GM23338 (cell line): Measurements from ENCODE around the gene COL4A6. TPM values are rescaled to one million over a fixed set of nuclear protein-coding genes. Genes with fewer than 3 reads are reported as not detected.

ENCODE experiments used
- ATAC-seq: fragments of 200-7000 bp; cut with Tn5 transposase; 3 replicates; pipeline ENCODE4 v1.9.1; 2020
- DNase-seq: peaks from one replicate; pipeline ENCODE4 v3.0.0-alpha.2; 2015; ENCODE audit warnings: low spot score
- H2AFZ ChIP-seq: fragments of 200-600 bp; sonication (generic); 2 replicates; pipeline ENCODE4 v1.8.0; 2016; ENCODE audit warnings: antibody characterized with exemption, mild to moderate bottlenecking, moderate library complexity
- H3F3A ChIP-seq: fragments of 200-600 bp; sonication (generic); replicated peaks from 2 replicates; pipeline ENCODE4 v1.8.0; 2017; ENCODE audit warnings: antibody characterized with exemption, mixed run types, low read depth
- H3K27ac ChIP-seq: fragments of 200-600 bp; sonication (generic); 2 replicates; pipeline ENCODE4 v1.6.1; 2016; ENCODE audit warnings: low read depth
- H3K27me3 ChIP-seq: fragments of 200-600 bp; sonication (generic); 2 replicates; pipeline ENCODE4 v1.8.0; 2016; ENCODE audit warnings: mild to moderate bottlenecking, mixed run types, moderate library complexity; ENCODE audit not compliant: insufficient read depth
- H3K36me3 ChIP-seq: fragments of 200-600 bp; sonication (generic); 2 replicates; pipeline ENCODE4 v1.8.0; 2016; ENCODE audit warnings: mild to moderate bottlenecking; ENCODE audit not compliant: insufficient read depth
- H3K4me1 ChIP-seq: fragments of 200-600 bp; sonication (generic); 2 replicates; pipeline ENCODE4 v1.8.0; 2016; ENCODE audit warnings: mild to moderate bottlenecking, moderate library complexity; ENCODE audit not compliant: insufficient read depth
- H3K4me2 ChIP-seq: fragments of 200-600 bp; sonication (generic); 2 replicates; pipeline ENCODE4 v1.7.1; 2017; ENCODE audit warnings: mixed run types
- H3K4me3 ChIP-seq: fragments of 200-600 bp; sonication (generic); 2 replicates; pipeline ENCODE4 v1.6.1; 2016; ENCODE audit warnings: mixed run types
- H3K79me2 ChIP-seq: fragments of 200-600 bp; sonication (generic); replicated peaks from 2 replicates; pipeline ENCODE4 v1.8.0; 2017; ENCODE audit warnings: mild to moderate bottlenecking; ENCODE audit not compliant: insufficient read depth
- H3K9me2 ChIP-seq: fragments of 200-600 bp; sonication (generic); 2 replicates; pipeline ENCODE4 v1.8.0; 2017; ENCODE audit not compliant: insufficient read depth
- H4K20me1 ChIP-seq: fragments of 200-600 bp; sonication (generic); replicated peaks from 2 replicates; pipeline ENCODE4 v1.8.0; 2017; ENCODE audit warnings: mild to moderate bottlenecking; ENCODE audit not compliant: insufficient read depth
- H3K27ac Mint-ChIP-seq: 2 replicates; pipeline ENCODE4 v1.8.0; 2020; ENCODE audit warnings: inconsistent platforms, mild to moderate bottlenecking, moderate library complexity, mixed read lengths
- H3K27me3 Mint-ChIP-seq: 3 replicates; pipeline ENCODE4 v1.8.0; 2022; ENCODE audit warnings: low read depth, mild to moderate bottlenecking, moderate library complexity, mixed read lengths, inconsistent platforms; ENCODE audit not compliant: insufficient read depth, poor library complexity
- H3K36me3 Mint-ChIP-seq: 3 replicates; pipeline ENCODE4 v1.8.0; 2021; ENCODE audit warnings: low read depth, mild to moderate bottlenecking, inconsistent platforms, moderate library complexity, mixed read lengths
- H3K4me1 Mint-ChIP-seq: 3 replicates; pipeline ENCODE4 v1.8.0; 2020; ENCODE audit warnings: mild to moderate bottlenecking, inconsistent platforms, mixed read lengths
- H3K4me3 Mint-ChIP-seq: 3 replicates; pipeline ENCODE4 v1.8.0; 2021; ENCODE audit warnings: moderate library complexity, mild to moderate bottlenecking, inconsistent platforms, mixed read lengths
- H3K9me3 Mint-ChIP-seq: 3 replicates; pipeline ENCODE4 v1.8.0; 2020; ENCODE audit warnings: moderate library complexity, mild to moderate bottlenecking, inconsistent platforms, mixed read lengths
- CREB1 ChIP-seq: fragments of 250-450 bp; sonication (Bioruptor Pico); IDR thresholded peaks from 2 replicates; pipeline ENCODE4 v1.5.0; 2020; ENCODE audit warnings: low read depth, mild to moderate bottlenecking, moderate library complexity
- ETS1 ChIP-seq: IDR thresholded peaks from 2 replicates; pipeline ENCODE4 v1.6.1; 2016; ENCODE audit warnings: antibody characterized with exemption
- EZH2 ChIP-seq: fragments of 200-600 bp; sonication (generic); IDR thresholded peaks from one replicate; pipeline ENCODE4 v1.8.0; 2017; ENCODE audit warnings: antibody characterized with exemption, mild to moderate bottlenecking, low read depth; ENCODE audit not compliant: unreplicated experiment
- EZH2phosphoT487 ChIP-seq: fragments of 200-600 bp; sonication (generic); IDR thresholded peaks from one replicate; pipeline ENCODE4 v1.8.1; 2018; ENCODE audit warnings: antibody characterized with exemption; ENCODE audit not compliant: unreplicated experiment
- JUNB ChIP-seq: IDR thresholded peaks from one replicate; pipeline ENCODE4 v1.6.1; 2016; ENCODE audit warnings: antibody characterized with exemption; ENCODE audit not compliant: unreplicated experiment
- NANOG ChIP-seq: IDR thresholded peaks from 2 replicates; pipeline ENCODE4 v1.6.1; 2016; ENCODE audit warnings: antibody characterized with exemption, borderline replicate concordance
- POLR2AphosphoS5 ChIP-seq: IDR thresholded peaks from 2 replicates; pipeline ENCODE4 v1.6.1; 2016; ENCODE audit warnings: antibody characterized with exemption, low read depth
- REST ChIP-seq: IDR thresholded peaks from one replicate; pipeline ENCODE4 v1.6.1; 2018; ENCODE audit warnings: antibody characterized with exemption; ENCODE audit not compliant: unreplicated experiment
- STAT1 ChIP-seq: IDR thresholded peaks from one replicate; pipeline ENCODE4 v1.6.1; 2016; ENCODE audit warnings: antibody characterized with exemption; ENCODE audit not compliant: unreplicated experiment
- ZNF114 ChIP-seq: fragments of 250-450 bp; sonication (Bioruptor Pico); IDR thresholded peaks from 2 replicates; pipeline ENCODE4 v1.5.0; 2020; ENCODE audit warnings: mild to moderate bottlenecking, moderate library complexity
- ZNF331 ChIP-seq: fragments of 250-450 bp; sonication (Bioruptor Pico); IDR thresholded peaks from 2 replicates; pipeline ENCODE4 v1.5.0; 2020; ENCODE audit warnings: low read depth, mild to moderate bottlenecking, moderate library complexity
- polyA plus RNA-seq: library from polyadenylated mRNA; unstranded; fragments of >200 nt; fragmentation: Nextera tagmentation; extraction: Ambion mirVana; gene quantifications from 2 replicates; pipeline ENCODE4 v1.2.1, GENCODE V29; 2016
- total RNA-seq: library from RNA; depleted of rRNA; stranded (reverse); fragments of >200 nt; shearing (Covaris generic); gene quantifications from 2 replicates; pipeline ENCODE4 v1.2.3, GENCODE V29; 2014
- TF ChIP-seq, protein P1 (sequence below): fragments of 250-450 bp; sonication (Bioruptor Pico); IDR thresholded peaks from 2 replicates; pipeline ENCODE4 v1.5.0; 2020; ENCODE audit warnings: mild to moderate bottlenecking, moderate library complexity
- TF ChIP-seq, protein P2 (sequence below), 2 experiments: fragments of 200-600 bp in 1 of 2; sonication (generic) in 1 of 2; conservative IDR thresholded peaks; 2 replicates each; pipeline versions ENCODE4 v1.5.1 to v1.6.1; 2016 to 2017; ENCODE audit warnings: antibody characterized with exemption in 2 of 2, low read depth in 2 of 2, mild to moderate bottlenecking in 2 of 2, moderate library complexity in 1 of 2

Gene COL4A6
- total and polyA plus RNA-seq, 2 experiments from 2014 or later = 4.1 to 15.2 TPM

- Mint-ChIP-seq H3K4me1 (peaks cover 48% of the 10 kb centered on the region), H3K36me3 (no peaks in the 10 kb centered on the region), H3K9me3 (no peaks in the 10 kb centered on the region), H3K27ac (no peak overlapping the region), H3K4me3 (no peak overlapping the region), H3K27me3 (no peaks in the 10 kb centered on the region)
- peaks cover 43% of the 10 kb centered on the region for H3K4me1 ChIP-seq
- H4K20me1 ChIP-seq = no peaks in the 10 kb centered on the region
- ATAC-seq (no peak), DNase-seq (no peak)
- H2AFZ ChIP-seq = no peak overlapping the region
- H3K4me2 ChIP-seq = no peak overlapping the region
- H3K4me3 ChIP-seq = no peak overlapping the region
- no peaks in the 10 kb centered on the region for H3K27me3 ChIP-seq
- H3F3A ChIP-seq = no peaks in the 10 kb centered on the region
- no peaks in the 10 kb centered on the region for H3K36me3 ChIP-seq
- H3K9me2 ChIP-seq = no peaks in the 10 kb centered on the region
- no peaks in the 10 kb centered on the region for H3K79me2 ChIP-seq
- no peak overlapping the region for H3K27ac ChIP-seq
- TF ChIP-seq ETS1 = no peak
- no peak for TF ChIP-seq POLR2AphosphoS5
- TF ChIP-seq, protein P1, sequence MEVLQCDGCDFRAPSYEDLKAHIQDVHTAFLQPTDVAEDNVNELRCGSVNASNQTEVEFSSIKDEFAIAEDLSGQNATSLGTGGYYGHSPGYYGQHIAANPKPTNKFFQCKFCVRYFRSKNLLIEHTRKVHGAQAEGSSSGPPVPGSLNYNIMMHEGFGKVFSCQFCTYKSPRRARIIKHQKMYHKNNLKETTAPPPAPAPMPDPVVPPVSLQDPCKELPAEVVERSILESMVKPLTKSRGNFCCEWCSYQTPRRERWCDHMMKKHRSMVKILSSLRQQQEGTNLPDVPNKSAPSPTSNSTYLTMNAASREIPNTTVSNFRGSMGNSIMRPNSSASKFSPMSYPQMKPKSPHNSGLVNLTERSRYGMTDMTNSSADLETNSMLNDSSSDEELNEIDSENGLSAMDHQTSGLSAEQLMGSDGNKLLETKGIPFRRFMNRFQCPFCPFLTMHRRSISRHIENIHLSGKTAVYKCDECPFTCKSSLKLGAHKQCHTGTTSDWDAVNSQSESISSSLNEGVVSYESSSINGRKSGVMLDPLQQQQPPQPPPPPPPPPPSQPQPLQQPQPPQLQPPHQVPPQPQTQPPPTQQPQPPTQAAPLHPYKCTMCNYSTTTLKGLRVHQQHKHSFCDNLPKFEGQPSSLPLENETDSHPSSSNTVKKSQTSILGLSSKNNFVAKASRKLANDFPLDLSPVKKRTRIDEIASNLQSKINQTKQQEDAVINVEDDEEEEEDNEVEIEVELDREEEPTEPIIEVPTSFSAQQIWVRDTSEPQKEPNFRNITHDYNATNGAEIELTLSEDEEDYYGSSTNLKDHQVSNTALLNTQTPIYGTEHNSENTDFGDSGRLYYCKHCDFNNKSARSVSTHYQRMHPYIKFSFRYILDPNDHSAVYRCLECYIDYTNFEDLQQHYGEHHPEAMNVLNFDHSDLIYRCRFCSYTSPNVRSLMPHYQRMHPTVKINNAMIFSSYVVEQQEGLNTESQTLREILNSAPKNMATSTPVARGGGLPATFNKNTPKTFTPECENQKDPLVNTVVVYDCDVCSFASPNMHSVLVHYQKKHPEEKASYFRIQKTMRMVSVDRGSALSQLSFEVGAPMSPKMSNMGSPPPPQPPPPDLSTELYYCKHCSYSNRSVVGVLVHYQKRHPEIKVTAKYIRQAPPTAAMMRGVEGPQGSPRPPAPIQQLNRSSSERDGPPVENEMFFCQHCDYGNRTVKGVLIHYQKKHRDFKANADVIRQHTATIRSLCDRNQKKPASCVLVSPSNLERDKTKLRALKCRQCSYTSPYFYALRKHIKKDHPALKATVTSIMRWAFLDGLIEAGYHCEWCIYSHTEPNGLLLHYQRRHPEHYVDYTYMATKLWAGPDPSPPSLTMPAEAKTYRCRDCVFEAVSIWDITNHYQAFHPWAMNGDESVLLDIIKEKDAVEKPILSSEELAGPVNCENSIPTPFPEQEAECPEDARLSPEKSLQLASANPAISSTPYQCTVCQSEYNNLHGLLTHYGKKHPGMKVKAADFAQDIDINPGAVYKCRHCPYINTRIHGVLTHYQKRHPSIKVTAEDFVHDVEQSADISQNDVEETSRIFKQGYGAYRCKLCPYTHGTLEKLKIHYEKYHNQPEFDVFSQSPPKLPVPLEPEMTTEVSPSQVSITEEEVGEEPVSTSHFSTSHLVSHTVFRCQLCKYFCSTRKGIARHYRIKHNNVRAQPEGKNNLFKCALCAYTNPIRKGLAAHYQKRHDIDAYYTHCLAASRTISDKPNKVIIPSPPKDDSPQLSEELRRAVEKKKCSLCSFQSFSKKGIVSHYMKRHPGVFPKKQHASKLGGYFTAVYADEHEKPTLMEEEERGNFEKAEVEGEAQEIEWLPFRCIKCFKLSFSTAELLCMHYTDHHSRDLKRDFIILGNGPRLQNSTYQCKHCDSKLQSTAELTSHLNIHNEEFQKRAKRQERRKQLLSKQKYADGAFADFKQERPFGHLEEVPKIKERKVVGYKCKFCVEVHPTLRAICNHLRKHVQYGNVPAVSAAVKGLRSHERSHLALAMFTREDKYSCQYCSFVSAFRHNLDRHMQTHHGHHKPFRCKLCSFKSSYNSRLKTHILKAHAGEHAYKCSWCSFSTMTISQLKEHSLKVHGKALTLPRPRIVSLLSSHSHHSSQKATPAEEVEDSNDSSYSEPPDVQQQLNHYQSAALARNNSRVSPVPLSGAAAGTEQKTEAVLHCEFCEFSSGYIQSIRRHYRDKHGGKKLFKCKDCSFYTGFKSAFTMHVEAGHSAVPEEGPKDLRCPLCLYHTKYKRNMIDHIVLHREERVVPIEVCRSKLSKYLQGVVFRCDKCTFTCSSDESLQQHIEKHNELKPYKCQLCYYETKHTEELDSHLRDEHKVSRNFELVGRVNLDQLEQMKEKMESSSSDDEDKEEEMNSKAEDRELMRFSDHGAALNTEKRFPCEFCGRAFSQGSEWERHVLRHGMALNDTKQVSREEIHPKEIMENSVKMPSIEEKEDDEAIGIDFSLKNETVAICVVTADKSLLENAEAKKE (CRISPR knock-in tag) = no peak
- no peak for TF ChIP-seq STAT1
- no peak for TF ChIP-seq ZNF114 (CRISPR knock-in tag)
- TF ChIP-seq, protein P2, sequence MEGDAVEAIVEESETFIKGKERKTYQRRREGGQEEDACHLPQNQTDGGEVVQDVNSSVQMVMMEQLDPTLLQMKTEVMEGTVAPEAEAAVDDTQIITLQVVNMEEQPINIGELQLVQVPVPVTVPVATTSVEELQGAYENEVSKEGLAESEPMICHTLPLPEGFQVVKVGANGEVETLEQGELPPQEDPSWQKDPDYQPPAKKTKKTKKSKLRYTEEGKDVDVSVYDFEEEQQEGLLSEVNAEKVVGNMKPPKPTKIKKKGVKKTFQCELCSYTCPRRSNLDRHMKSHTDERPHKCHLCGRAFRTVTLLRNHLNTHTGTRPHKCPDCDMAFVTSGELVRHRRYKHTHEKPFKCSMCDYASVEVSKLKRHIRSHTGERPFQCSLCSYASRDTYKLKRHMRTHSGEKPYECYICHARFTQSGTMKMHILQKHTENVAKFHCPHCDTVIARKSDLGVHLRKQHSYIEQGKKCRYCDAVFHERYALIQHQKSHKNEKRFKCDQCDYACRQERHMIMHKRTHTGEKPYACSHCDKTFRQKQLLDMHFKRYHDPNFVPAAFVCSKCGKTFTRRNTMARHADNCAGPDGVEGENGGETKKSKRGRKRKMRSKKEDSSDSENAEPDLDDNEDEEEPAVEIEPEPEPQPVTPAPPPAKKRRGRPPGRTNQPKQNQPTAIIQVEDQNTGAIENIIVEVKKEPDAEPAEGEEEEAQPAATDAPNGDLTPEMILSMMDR (conservative IDR thresholded peaks at IDR 0.05; ENCODE audit: low read depth in 2 of 2) = no peak
- no peak for TF ChIP-seq ZNF331 (CRISPR knock-in tag)
- TF ChIP-seq REST = no peak
- TF ChIP-seq JUNB = no peak
- TF ChIP-seq EZH2phosphoT487 = no peak
- no peak for TF ChIP-seq EZH2
- no peak for TF ChIP-seq NANOG
- no peak for TF ChIP-seq CREB1
Observed at GRCh38 chrX:108415891-108416290, 22.3 kb downstream of the COL4A6 start.
